ENCODE results near the gene GNG12. TPM values are rescaled to one million over a fixed set of nuclear protein-coding genes. Genes with fewer than 3 reads are reported as not detected.

The GNG12 gene
- polyA plus RNA-seq, 3 donors: 0.03 TPM; not detected in 2

DNA sequence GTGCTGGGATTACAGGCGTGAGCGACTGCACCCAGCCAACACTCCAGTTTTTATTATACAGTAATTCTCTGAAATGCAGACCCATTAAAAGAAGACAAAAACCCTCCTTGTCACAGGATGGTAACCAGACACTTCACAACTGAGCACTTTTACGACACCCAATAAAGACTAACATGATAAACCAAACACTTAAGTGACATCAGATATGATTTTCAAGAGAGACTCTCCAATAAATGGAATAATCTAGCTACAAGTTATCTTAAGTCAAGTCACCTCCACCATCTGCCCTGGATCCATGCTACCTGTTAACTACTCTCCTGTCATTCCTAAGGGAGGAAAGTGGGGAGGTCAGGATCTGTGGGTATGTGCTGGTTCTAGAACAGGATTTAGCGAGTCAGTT lies 5.6 kb downstream of the GNG12 start:
- TF ChIP-seq, protein P1, sequence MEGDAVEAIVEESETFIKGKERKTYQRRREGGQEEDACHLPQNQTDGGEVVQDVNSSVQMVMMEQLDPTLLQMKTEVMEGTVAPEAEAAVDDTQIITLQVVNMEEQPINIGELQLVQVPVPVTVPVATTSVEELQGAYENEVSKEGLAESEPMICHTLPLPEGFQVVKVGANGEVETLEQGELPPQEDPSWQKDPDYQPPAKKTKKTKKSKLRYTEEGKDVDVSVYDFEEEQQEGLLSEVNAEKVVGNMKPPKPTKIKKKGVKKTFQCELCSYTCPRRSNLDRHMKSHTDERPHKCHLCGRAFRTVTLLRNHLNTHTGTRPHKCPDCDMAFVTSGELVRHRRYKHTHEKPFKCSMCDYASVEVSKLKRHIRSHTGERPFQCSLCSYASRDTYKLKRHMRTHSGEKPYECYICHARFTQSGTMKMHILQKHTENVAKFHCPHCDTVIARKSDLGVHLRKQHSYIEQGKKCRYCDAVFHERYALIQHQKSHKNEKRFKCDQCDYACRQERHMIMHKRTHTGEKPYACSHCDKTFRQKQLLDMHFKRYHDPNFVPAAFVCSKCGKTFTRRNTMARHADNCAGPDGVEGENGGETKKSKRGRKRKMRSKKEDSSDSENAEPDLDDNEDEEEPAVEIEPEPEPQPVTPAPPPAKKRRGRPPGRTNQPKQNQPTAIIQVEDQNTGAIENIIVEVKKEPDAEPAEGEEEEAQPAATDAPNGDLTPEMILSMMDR (IDR thresholded peaks at IDR 0.05): no peak
- Histone ChIP-seq H3K36me3 (replicated peaks in 1 of 2; ENCODE audit: control insufficient read depth in 1 of 2, insufficient read depth in 2 of 2, low read length in 2 of 2) (no peaks in the 10 kb centered on the region), H3K4me1 (ENCODE audit: control insufficient read depth in 1 of 2, insufficient read depth in 2 of 2, low read length in 2 of 2) (peaks cover 10 to 11% of the 10 kb centered on the region in 2 donors), H3K4me2 (replicated peaks; ENCODE audit: extremely low read depth, low read length, poor library complexity, severe bottlenecking) (no peak overlapping the region), H3K9ac (ENCODE audit: insufficient read depth, low read length, poor library complexity, severe bottlenecking) (no peak overlapping the region), H2AFZ (ENCODE audit: insufficient read depth, low read depth, low read length, poor library complexity, severe bottlenecking) (no peak overlapping the region), H3K27me3 (ENCODE audit: control insufficient read depth in 2 of 2, insufficient read depth in 2 of 2, low read length in 2 of 2) (peaks cover 25 to 35% of the 10 kb centered on the region in 2 donors), H3K9me3 (replicated peaks in 1 of 2; ENCODE audit: control insufficient read depth in 1 of 2, insufficient read depth in 1 of 2, low read length in 2 of 2) (peaks cover 0 to 3% of the 10 kb centered on the region in 2 donors), H3K79me2 (ENCODE audit: insufficient read depth, low read length) (no peaks in the 10 kb centered on the region), H3K4me3 (replicated peaks in 1 of 3; ENCODE audit: low read depth in 2 of 3, low read length in 3 of 3) (no peak overlapping the region), H3K27ac (ENCODE audit: low read depth in 1 of 2, low read length in 2 of 2) (no peak overlapping the region), H4K20me1 (ENCODE audit: insufficient read depth, low read length) (no peaks in the 10 kb centered on the region)
- no peak overlapping the region for H3K27ac Mint-ChIP-seq
- H3K4me3 Mint-ChIP-seq: no peak overlapping the region
- peaks cover 11% of the 10 kb centered on the region for H3K4me1 Mint-ChIP-seq
- WGBS (ENCODE audit: insufficient coverage): 100% methylated on average over 1 of the region's 4 CpGs
- H3K27me3 Mint-ChIP-seq (ENCODE audit: low read depth in 3 of 3): peaks cover 30 to 36% (median 34%) of the 10 kb centered on the region in 3 donors
- intact Hi-C loops (cut with micrococcal nuclease): no loop called here
- peaks cover 0 to 8% (median 4%) of the 10 kb centered on the region in 7 donors for H3K9me3 Mint-ChIP-seq
- no peak for DNase-seq
- H3K36me3 Mint-ChIP-seq: no peaks in the 10 kb centered on the region

DNA sequence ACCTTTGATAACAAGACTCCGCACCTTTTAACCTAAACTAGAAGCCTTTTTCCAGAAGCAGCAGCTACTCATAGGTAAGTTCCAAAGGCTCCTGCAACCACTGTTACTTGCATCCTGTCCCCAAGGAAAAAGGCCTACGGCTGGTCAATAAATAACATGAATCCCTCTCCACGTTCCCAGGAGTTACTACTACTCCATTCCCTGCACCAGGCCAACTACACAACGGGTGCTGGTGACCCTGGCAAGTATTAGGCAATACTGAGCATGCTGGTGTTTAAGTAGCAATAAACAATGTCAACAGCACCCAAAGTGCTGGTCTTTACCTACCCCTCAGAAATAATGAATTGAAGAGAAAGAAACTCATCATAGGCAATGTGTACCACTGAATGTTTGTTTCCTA lies 7.7 kb downstream of the GNG12 start:
- Mint-ChIP-seq H3K4me3 (no peak overlapping the region), H3K27ac (peak overlapping the region in 1 of 7 donors; percentile 23), H3K36me3 (no peaks in the 10 kb centered on the region), H3K4me1 (no peaks in the 10 kb centered on the region), H3K9me3 (peaks cover 0 to 2% (median 0%) of the 10 kb centered on the region in 7 donors), H3K27me3 (ENCODE audit: low read depth in 3 of 3) (peaks cover 9 to 15% (median 13%) of the 10 kb centered on the region in 3 donors)
- no peaks in the 10 kb centered on the region for H3K36me3 ChIP-seq (replicated peaks in 1 of 2; ENCODE audit: control insufficient read depth in 1 of 2, insufficient read depth in 2 of 2, low read length in 2 of 2)
- intact Hi-C loops (cut with micrococcal nuclease): no loop called here
- H3K27me3 ChIP-seq (ENCODE audit: control insufficient read depth in 2 of 2, insufficient read depth in 2 of 2, low read length in 2 of 2): peaks cover 6 to 14% of the 10 kb centered on the region in 2 donors
- no peak overlapping the region for H3K9ac ChIP-seq (ENCODE audit: insufficient read depth, low read length, poor library complexity, severe bottlenecking)
- WGBS (ENCODE audit: insufficient coverage): 95% methylated on average over 2 of the region's 4 CpGs
- H3K79me2 ChIP-seq (ENCODE audit: insufficient read depth, low read length): no peaks in the 10 kb centered on the region
- H2AFZ ChIP-seq (ENCODE audit: insufficient read depth, low read depth, low read length, poor library complexity, severe bottlenecking): no peak overlapping the region
- TF ChIP-seq, protein P1 (IDR thresholded peaks at IDR 0.05): no peak
- no peak overlapping the region for H3K4me2 ChIP-seq (replicated peaks; ENCODE audit: extremely low read depth, low read length, poor library complexity, severe bottlenecking)
- no peak overlapping the region for H3K4me3 ChIP-seq (replicated peaks in 1 of 3; ENCODE audit: low read depth in 2 of 3, low read length in 3 of 3)
- no peaks in the 10 kb centered on the region for H4K20me1 ChIP-seq (ENCODE audit: insufficient read depth, low read length)
- no peak overlapping the region for H3K27ac ChIP-seq (ENCODE audit: low read depth in 1 of 2, low read length in 2 of 2)
- no peaks in the 10 kb centered on the region for H3K4me1 ChIP-seq (ENCODE audit: control insufficient read depth in 1 of 2, insufficient read depth in 2 of 2, low read length in 2 of 2)
- no peak for DNase-seq
- no peaks in the 10 kb centered on the region for H3K9me3 ChIP-seq (replicated peaks in 1 of 2; ENCODE audit: control insufficient read depth in 1 of 2, insufficient read depth in 1 of 2, low read length in 2 of 2)

All from CD14-positive monocyte (primary cell).